Measurements from ENCODE around the gene SART3.

Gene SART3

GRCh38 chr12:108602976-108603704 is 42.2 kb upstream of the SART3 start:
- no peak overlapping the region for H3K27ac Mint-ChIP-seq
- peaks cover 2% of the 10 kb centered on the region for H3K27me3 Mint-ChIP-seq

GRCh38 chr12:108602209-108602705 is 41.3 kb upstream of the SART3 start:
- Mint-ChIP-seq H3K27ac (no peak overlapping the region), H3K4me3 (no peak overlapping the region), H3K9me3 (no peaks in the 10 kb centered on the region), H3K4me1 (peaks cover 16% of the 10 kb centered on the region), H3K36me3 (no peaks in the 10 kb centered on the region), H3K27me3 (peaks cover 4% of the 10 kb centered on the region)
- no peak for DNase-seq (ENCODE audit: low spot score in 2 of 2)
- no peak for ATAC-seq (ENCODE audit: low read depth)

More at GRCh38 chr12:108602976-108603704, 42.2 kb upstream of the SART3 start:
- H3K4me3 Mint-ChIP-seq, result no peak overlapping the region
- ATAC-seq (ENCODE audit: low read depth), result no peak
- no peaks in the 10 kb centered on the region for H3K36me3 Mint-ChIP-seq
- H3K4me1 Mint-ChIP-seq, result peaks cover 11% of the 10 kb centered on the region
- H3K9me3 Mint-ChIP-seq, result no peaks in the 10 kb centered on the region
- no peak for DNase-seq (ENCODE audit: low spot score in 2 of 2)

DNA sequence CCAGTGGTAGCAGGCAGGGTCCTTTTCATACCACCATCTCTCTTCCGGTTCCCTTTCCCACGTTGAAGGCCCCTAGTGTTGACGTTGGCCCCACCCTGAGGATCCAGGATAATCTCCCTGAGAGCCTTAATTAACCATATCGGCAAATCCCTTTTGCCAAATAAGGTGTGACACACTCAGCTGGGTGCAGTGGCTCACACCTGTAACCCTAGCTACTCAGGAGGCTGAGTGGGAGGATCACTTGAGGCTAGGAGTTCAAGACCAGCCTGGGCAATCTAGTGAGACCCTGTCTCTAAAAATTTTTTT is 39.7 kb upstream of the SART3 start:
- peaks cover 12% of the 10 kb centered on the region for H3K4me1 Mint-ChIP-seq
- no peaks in the 10 kb centered on the region for H3K36me3 Mint-ChIP-seq
- H3K4me3 Mint-ChIP-seq, result no peak overlapping the region
- DNase-seq (ENCODE audit: low spot score in 2 of 2) (no peak), ATAC-seq (ENCODE audit: low read depth) (no peak)
- peaks cover 4% of the 10 kb centered on the region for H3K27me3 Mint-ChIP-seq
- H3K9me3 Mint-ChIP-seq, result no peaks in the 10 kb centered on the region
- H3K27ac Mint-ChIP-seq, result no peak overlapping the region

GRCh38 chr12:108599948-108600701 is 39.2 kb upstream of the SART3 start:
- no peaks in the 10 kb centered on the region for H3K9me3 Mint-ChIP-seq
- H3K4me1 Mint-ChIP-seq, result peaks cover 7% of the 10 kb centered on the region
- no peak overlapping the region for H3K4me3 Mint-ChIP-seq
- DNase-seq (ENCODE audit: low spot score in 2 of 2) (no peak), ATAC-seq (ENCODE audit: low read depth) (no peak)
- no peak overlapping the region for H3K27ac Mint-ChIP-seq
- H3K36me3 Mint-ChIP-seq, result no peaks in the 10 kb centered on the region
- peaks cover 4% of the 10 kb centered on the region for H3K27me3 Mint-ChIP-seq

DNA sequence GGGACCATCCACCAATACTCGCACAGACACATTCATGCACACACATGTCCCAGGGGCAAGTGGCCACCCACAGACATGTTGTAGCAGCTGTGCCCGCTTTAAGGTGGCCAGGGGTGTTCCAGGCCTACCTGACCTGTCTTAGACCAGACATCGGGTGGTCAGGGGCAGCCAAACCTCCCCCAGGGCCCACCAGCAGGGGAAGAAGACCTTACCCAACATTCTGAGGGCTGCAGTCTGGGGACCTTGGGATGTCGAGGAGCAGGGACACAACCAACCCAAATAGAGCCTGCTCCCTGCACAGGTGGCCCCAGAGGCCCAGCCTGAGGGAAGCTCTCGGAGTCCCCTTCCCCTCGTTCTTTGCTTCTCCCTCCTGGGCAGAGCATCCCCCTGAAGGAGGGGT is 38.6 kb upstream of the SART3 start:
- H3K4me3 Mint-ChIP-seq, result no peak overlapping the region
- peaks cover 7% of the 10 kb centered on the region for H3K4me1 Mint-ChIP-seq
- peaks cover 4% of the 10 kb centered on the region for H3K27me3 Mint-ChIP-seq
- H3K9me3 Mint-ChIP-seq, result no peaks in the 10 kb centered on the region
- no peak overlapping the region for H3K27ac Mint-ChIP-seq
- H3K36me3 Mint-ChIP-seq, result no peaks in the 10 kb centered on the region
- ATAC-seq (ENCODE audit: low read depth) (no peak), DNase-seq (ENCODE audit: low spot score in 2 of 2) (no peak)

- DNase-seq (ENCODE audit: low spot score in 2 of 2) (no peak), ATAC-seq (ENCODE audit: low read depth) (no peak)
- peaks cover 3% of the 10 kb centered on the region for H3K27me3 Mint-ChIP-seq
- H3K9me3 Mint-ChIP-seq, result no peaks in the 10 kb centered on the region
- H3K4me3 Mint-ChIP-seq, result no peak overlapping the region
- peaks cover 5% of the 10 kb centered on the region for H3K4me1 Mint-ChIP-seq
- H3K27ac Mint-ChIP-seq, result no peak overlapping the region
- H3K36me3 Mint-ChIP-seq, result no peaks in the 10 kb centered on the region
Observed at GRCh38 chr12:108598553-108599250, 37.7 kb upstream of the SART3 start.

DNA sequence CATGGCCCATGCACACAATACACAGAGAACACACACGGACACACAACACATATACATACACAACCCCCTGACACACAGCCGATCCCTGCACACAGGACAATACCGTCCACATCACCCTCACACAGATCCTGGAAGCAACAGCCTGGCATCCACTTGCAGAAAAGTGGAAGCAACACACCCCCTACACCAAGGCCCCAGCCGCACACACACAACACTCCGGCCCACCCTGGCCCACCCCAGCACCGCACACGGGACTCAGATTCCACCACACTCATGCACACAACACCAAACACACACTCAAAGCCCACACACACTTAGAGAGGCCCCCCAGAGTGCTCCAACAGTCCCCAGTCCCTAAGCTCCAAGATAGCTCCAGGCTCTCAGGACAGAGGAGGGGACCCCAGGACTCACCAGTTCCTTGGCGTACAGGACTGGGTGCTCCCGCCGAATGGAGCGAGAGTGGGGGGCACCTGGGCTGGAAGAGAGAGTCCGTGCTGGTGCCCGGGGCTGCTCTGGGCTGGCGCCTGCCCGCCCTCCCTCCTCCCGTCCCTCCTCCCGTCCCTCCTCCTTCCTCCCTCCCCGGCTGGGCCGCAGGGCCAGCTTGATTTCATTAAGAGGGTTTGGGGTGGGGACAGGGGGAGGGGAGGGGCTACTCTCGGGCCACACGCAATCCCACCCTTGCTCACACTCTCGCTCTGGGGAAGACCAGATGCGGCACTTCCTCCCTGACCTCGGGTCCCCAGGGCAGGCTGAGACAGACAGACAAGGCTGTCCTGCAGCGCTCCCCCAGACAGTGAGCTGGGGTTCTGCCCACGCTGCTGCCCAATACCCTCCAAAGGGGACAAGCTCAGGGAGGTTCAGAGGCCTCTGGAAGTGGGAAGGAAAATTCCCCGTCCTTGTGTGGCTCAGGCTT is 36.8 kb upstream of the SART3 start, which contains the start of gene TMEM119:
TMEM119 (minus strand) TSS at position 526 of the 913 bp plus-strand sequence. CDS start 5,701 bp downstream, outside the sequence.
- peaks cover 3% of the 10 kb centered on the region for H3K27me3 Mint-ChIP-seq
- peaks cover 5% of the 10 kb centered on the region for H3K4me1 Mint-ChIP-seq
- no peak within 1 kb of the TSS for H3K27ac Mint-ChIP-seq
- no peak for DNase-seq (ENCODE audit: low spot score in 2 of 2)
- H3K36me3 Mint-ChIP-seq, result no peaks in the 10 kb centered on the region
- H3K9me3 Mint-ChIP-seq, result no peaks in the 10 kb centered on the region
- no peak for ATAC-seq (ENCODE audit: low read depth)
- H3K4me3 Mint-ChIP-seq, result no peak within 1 kb of the TSS

- H3K36me3 Mint-ChIP-seq, result no peaks in the 10 kb centered on the region
- peaks cover 5% of the 10 kb centered on the region for H3K4me1 Mint-ChIP-seq
- no peak overlapping the region for H3K27ac Mint-ChIP-seq
- DNase-seq (ENCODE audit: low spot score in 2 of 2) (no peak), ATAC-seq (ENCODE audit: low read depth) (no peak)
- H3K9me3 Mint-ChIP-seq, result no peaks in the 10 kb centered on the region
- peaks cover 3% of the 10 kb centered on the region for H3K27me3 Mint-ChIP-seq
- no peak overlapping the region for H3K4me3 Mint-ChIP-seq
Observed at GRCh38 chr12:108596854-108597558, 36.0 kb upstream of the SART3 start.

DNA sequence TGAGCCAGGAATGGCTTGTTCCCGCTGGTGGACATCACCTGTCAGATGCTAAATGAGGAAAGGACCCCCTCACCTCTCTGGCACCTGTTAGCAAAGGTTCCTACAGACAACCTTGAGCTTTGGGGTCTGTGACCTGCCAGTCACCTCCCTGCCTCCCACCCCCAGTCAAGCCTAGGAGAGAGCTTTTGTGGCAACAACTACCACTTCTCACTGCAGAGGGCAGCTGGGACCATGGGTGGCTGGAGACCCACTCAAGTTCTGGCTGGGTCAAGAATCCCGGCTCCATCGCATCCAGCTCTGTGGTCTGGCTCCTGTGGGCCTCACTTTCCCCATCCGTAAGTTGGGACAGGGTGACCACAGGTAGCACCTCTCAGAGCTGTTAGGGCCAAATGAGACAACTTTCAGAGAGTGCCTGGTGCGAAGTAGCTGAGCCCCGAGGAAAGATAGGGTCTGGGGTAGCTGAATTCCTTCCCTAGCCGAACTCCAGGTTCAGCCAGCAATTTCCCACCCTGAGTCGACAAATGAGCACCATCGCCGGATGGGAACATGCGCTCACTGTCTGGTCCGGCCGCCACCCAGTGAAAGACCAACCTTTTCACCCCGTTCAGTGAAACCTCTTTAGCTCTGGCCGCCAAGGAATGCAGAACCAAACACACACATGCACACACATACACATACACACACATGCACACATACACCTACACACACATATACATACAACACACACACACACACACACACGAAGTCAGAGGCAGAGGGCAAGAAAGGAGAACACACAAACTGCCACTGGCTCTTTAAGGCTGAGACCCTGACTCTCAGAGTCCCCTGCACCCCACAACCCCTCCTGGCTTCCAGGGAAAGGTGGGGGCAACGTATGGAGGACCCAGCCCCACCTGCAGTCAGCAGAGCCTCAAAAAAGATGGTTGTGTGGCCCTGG is 35.0 kb upstream of the SART3 start:
- Mint-ChIP-seq H3K27me3 (peaks cover 3% of the 10 kb centered on the region), H3K4me3 (no peak overlapping the region), H3K9me3 (no peaks in the 10 kb centered on the region), H3K36me3 (no peaks in the 10 kb centered on the region), H3K4me1 (peaks cover 5% of the 10 kb centered on the region), H3K27ac (no peak overlapping the region)
- ATAC-seq (ENCODE audit: low read depth) (no peak), DNase-seq (ENCODE audit: low spot score in 2 of 2) (no peak)

- H3K27me3 Mint-ChIP-seq, result peaks cover 3% of the 10 kb centered on the region
- ATAC-seq (ENCODE audit: low read depth), result no peak
- no peaks in the 10 kb centered on the region for H3K36me3 Mint-ChIP-seq
- H3K4me1 Mint-ChIP-seq, result peaks cover 5% of the 10 kb centered on the region
- no peaks in the 10 kb centered on the region for H3K9me3 Mint-ChIP-seq
- DNase-seq (ENCODE audit: low spot score in 2 of 2), result no peak
- H3K27ac Mint-ChIP-seq, result no peak overlapping the region
- H3K4me3 Mint-ChIP-seq, result no peak overlapping the region
Observed at GRCh38 chr12:108594960-108595710, 34.2 kb upstream of the SART3 start.

DNA sequence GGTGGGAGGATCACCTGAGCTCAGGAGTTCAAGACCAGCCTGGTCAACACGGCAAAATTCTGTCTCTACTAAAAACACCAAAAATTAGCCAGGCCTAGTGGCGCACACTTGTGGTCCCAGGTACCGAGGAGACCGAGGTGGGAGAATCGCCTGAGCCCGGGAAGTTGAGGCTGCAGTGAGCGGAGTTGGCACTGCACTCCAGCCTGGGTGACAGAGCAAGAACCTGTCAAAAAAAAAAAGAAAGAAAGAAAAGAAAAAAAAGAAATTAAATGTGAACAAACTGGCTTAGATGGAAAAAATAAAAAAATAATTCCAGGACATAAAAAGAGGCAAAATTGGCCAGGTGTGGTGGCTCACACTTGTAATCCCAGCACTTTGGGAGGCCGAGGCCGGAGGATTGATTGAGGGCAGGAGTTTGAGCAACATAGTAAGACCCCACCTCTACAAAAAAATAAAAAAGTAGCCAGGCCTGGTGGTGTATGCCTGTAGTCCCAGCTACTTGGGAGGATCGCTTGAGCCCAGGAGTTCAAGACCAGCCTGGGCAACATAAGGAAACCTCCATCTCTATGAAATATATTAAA is 33.4 kb upstream of the SART3 start:
- no peak for DNase-seq (ENCODE audit: low spot score in 2 of 2)
- peaks cover 3% of the 10 kb centered on the region for H3K27me3 Mint-ChIP-seq
- H3K9me3 Mint-ChIP-seq, result no peaks in the 10 kb centered on the region
- no peak overlapping the region for H3K27ac Mint-ChIP-seq
- no peaks in the 10 kb centered on the region for H3K36me3 Mint-ChIP-seq
- H3K4me1 Mint-ChIP-seq, result peaks cover 5% of the 10 kb centered on the region
- ATAC-seq (ENCODE audit: low read depth), result no peak
- H3K4me3 Mint-ChIP-seq, result no peak overlapping the region

All from memory B cell (primary cell).